Upper lobe of left lung (tissue), 6 donors: ENCODE data around the gene CUBN. TPM values are rescaled to one million over a fixed set of nuclear protein-coding genes. Genes with fewer than 3 reads are reported as not detected.

Experiments used
- ATAC-seq, 2 donors: fragments of 200-7000 bp; cut with Tn5 transposase; one replicate each; pipeline ENCODE4 v1.9.1; 2022; ENCODE audit warnings: mild to moderate bottlenecking in 2 of 2, moderate library complexity in 2 of 2; ENCODE audit not compliant: low FRiP score in 2 of 2
- DNase-seq, 2 donors: peaks; one replicate each; pipeline ENCODE4 v3.0.0-alpha.2; 2019 to 2020
- H3K27ac ChIP-seq, 4 donors: fragments of 200-600 bp; sonication (generic); one replicate each; pipeline ENCODE4 v1.5.1; 2016 to 2019
- H3K27me3 ChIP-seq, 4 donors: fragments of 200-600 bp; sonication (generic); one replicate each; pipeline ENCODE4 v1.5.1; 2017 to 2019
- H3K36me3 ChIP-seq, 4 donors: fragments of 200-600 bp; sonication (generic); one replicate each; pipeline ENCODE4 v1.5.1; 2016 to 2019
- H3K4me1 ChIP-seq, 4 donors: fragments of 200-600 bp; sonication (generic); one replicate each; pipeline ENCODE4 v1.5.1; 2018 to 2019
- H3K4me3 ChIP-seq, 4 donors: fragments of 200-600 bp; sonication (generic); one replicate each; pipeline ENCODE4 v1.5.1; 2017 to 2019; ENCODE audit warnings: mild to moderate bottlenecking in 2 of 4, moderate library complexity in 1 of 4
- H3K9me3 ChIP-seq, 4 donors: fragments of 200-600 bp; sonication (generic); one replicate each; pipeline ENCODE4 v1.5.1; 2018 to 2019
- EP300 ChIP-seq, 4 donors: sonication (generic); formaldehyde crosslinking; IDR thresholded peaks; one replicate each; pipeline ENCODE4 v1.5.1; 2017; ENCODE audit warnings: antibody characterized with exemption in 4 of 4, control low read depth in 2 of 4
- POLR2A ChIP-seq, 4 donors: fragments of 450-650 bp; IDR thresholded peaks; one replicate each; pipeline ENCODE4 v1.5.1; 2016 to 2017; ENCODE audit warnings: antibody characterized with exemption in 4 of 4, mild to moderate bottlenecking in 2 of 4
- POLR2AphosphoS5 ChIP-seq, 2 donors: sonication (generic); formaldehyde crosslinking; IDR thresholded peaks; one replicate each; pipeline ENCODE4 v1.5.1; 2017; ENCODE audit warnings: antibody characterized with exemption in 2 of 2
- WGBS, 2 donors: methylation state at CpG; one replicate each; pipeline ENCODE4 v1.1.5; 2017 to 2018; 5-methylcytosine and 5-hydroxymethylcytosine counted together
- total RNA-seq, 6 donors: library from RNA; depleted of rRNA in 4 of 6; stranded (reverse); fragments of >200 nt in 4 of 6; gene quantifications; one replicate each; pipeline versions ENCODE4 v1.1.0 to v1.2.1, GENCODE V29; 2016 to 2021
- TF ChIP-seq, protein P1 (sequence below), 6 experiments: fragments of 450-650 bp in 4 of 6; fragments of 200-600 bp in 2 of 6; sonication (generic) in 2 of 6; IDR thresholded peaks; one replicate each; pipeline ENCODE4 v1.5.1; 2016 to 2019; ENCODE audit warnings: antibody characterized with exemption in 6 of 6
- donor health status: DM: no; HTN: no; CAD: no; lungs with moderate emphysema.
- donor health status: DM: no; HTN: yes; CAD: no; lungs with severe emphysema.

Gene CUBN
- total RNA-seq, 6 donors from 2014 or later = 1.0 to 9.4 (median 5.3) TPM

DNA sequence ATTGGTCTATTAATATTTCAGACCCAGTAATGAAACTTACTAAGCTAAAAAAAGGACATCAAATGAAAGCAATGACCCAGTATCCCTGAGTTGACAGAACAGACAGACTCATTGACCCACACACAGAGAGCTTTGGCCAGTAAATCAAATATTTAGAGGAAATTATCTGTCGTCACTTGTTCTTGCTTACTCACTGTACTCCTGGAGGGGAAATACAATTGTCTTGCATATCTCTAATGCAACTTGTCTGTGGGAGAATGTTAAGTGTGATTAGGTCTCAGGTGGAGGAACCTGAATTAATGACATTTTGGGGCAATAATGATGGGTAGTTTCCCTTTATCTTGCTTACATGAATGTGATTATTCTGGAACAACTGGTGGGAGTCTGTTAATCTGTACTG, 80.4 kb downstream of the CUBN start:
- DNase-seq = no peak
- peaks cover 0 to 6% (median 0%) of the 10 kb centered on the region in 4 donors for H3K4me1 ChIP-seq
- WGBS, 2 donors = 44 to 71% methylated on average over 1 of the region's 1 CpG
- no peaks in the 10 kb centered on the region for H3K9me3 ChIP-seq
- no peaks in the 10 kb centered on the region for H3K27me3 ChIP-seq
- H3K27ac ChIP-seq = no peak overlapping the region
- no peaks in the 10 kb centered on the region for H3K36me3 ChIP-seq
- H3K4me3 ChIP-seq = no peak overlapping the region
- ATAC-seq = no peak
- TF ChIP-seq, protein P1, sequence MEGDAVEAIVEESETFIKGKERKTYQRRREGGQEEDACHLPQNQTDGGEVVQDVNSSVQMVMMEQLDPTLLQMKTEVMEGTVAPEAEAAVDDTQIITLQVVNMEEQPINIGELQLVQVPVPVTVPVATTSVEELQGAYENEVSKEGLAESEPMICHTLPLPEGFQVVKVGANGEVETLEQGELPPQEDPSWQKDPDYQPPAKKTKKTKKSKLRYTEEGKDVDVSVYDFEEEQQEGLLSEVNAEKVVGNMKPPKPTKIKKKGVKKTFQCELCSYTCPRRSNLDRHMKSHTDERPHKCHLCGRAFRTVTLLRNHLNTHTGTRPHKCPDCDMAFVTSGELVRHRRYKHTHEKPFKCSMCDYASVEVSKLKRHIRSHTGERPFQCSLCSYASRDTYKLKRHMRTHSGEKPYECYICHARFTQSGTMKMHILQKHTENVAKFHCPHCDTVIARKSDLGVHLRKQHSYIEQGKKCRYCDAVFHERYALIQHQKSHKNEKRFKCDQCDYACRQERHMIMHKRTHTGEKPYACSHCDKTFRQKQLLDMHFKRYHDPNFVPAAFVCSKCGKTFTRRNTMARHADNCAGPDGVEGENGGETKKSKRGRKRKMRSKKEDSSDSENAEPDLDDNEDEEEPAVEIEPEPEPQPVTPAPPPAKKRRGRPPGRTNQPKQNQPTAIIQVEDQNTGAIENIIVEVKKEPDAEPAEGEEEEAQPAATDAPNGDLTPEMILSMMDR (IDR thresholded peaks at IDR 0.05) = no peak
- no peak for TF ChIP-seq POLR2AphosphoS5 (IDR thresholded peaks at IDR 0.05)
- no peak for TF ChIP-seq POLR2A (IDR thresholded peaks at IDR 0.05)
- no peak for TF ChIP-seq EP300 (IDR thresholded peaks at IDR 0.05)

DNA sequence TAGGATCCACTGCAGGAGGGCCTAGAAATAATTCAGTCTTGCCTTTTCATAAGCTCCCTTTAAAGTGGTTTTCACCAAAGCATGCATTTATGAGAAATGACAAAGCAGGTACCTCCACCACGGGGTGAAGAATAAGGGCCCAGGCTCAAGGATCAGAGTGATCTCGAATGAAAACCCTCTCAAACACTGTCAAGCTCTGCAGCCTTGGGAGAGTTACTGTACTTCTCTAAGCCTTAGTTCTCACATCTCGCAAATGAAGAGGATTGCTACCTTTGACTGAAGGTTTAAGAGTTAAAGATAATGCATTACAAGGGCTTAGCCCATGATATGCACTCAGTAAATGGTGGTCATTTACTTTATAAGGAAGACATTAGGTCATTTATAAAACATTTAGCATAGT, 81.7 kb downstream of the CUBN start:
- H3K27me3 ChIP-seq = no peaks in the 10 kb centered on the region
- ATAC-seq = no peak
- no peaks in the 10 kb centered on the region for H3K9me3 ChIP-seq
- no peaks in the 10 kb centered on the region for H3K36me3 ChIP-seq
- DNase-seq = no peak
- no peak overlapping the region for H3K4me3 ChIP-seq
- no peak for TF ChIP-seq EP300 (IDR thresholded peaks at IDR 0.05)
- TF ChIP-seq, protein P1 (IDR thresholded peaks at IDR 0.05) = no peak
- no peak for TF ChIP-seq POLR2A (IDR thresholded peaks at IDR 0.05)
- TF ChIP-seq POLR2AphosphoS5 (IDR thresholded peaks at IDR 0.05) = no peak
- H3K4me1 ChIP-seq = peaks cover 0 to 6% (median 0%) of the 10 kb centered on the region in 4 donors
- 82 to 86% methylated on average over 3 of the region's 3 CpGs for WGBS, 2 donors
- no peak overlapping the region for H3K27ac ChIP-seq

DNA sequence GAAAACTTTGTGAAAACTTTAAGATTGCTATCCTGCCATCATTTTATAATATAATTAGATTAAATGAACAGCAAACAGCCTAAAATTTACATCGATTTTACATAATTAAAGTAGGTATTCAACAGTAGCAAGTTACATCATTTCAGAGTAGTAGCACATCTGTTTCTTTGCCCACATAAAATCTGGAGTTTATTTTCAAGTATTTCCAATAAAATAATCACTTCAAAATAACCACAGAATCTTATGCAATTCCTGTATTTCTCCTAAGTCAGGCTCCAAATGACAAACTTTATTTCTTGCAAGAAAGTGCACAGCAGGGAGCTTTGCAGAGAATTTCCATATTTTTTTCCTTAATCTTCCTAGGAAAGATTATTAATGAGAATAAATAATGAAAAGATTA, 82.6 kb downstream of the CUBN start:
- H3K4me1 ChIP-seq = peaks cover 0 to 6% (median 0%) of the 10 kb centered on the region in 4 donors
- TF ChIP-seq, protein P1 (IDR thresholded peaks at IDR 0.05) = no peak
- no peak for TF ChIP-seq POLR2AphosphoS5 (IDR thresholded peaks at IDR 0.05)
- TF ChIP-seq POLR2A (IDR thresholded peaks at IDR 0.05) = no peak
- TF ChIP-seq EP300 (IDR thresholded peaks at IDR 0.05) = no peak
- ATAC-seq = no peak

DNA sequence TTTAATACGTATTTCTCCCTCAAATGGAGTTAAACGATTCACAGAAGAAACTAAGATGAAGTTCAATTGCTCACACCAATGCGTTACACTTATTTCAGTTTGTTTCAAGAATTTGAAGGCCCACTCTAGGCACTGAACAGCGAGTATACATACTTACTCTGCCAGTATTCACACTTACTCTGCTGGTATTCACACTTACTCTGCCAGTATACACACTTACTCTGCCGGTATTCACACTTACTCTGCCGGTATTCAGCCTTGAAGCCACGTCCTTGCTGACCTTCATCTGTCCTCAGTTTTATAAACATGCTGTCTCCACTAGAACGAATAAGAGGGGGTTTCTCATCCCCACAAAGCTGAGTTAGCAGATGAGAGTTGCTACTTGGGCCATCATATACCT, 86.0 kb downstream of the CUBN start:
- Histone ChIP-seq H3K4me1 (no peaks in the 10 kb centered on the region), H3K4me3 (no peak overlapping the region), H3K36me3 (no peaks in the 10 kb centered on the region), H3K27ac (no peak overlapping the region), H3K9me3 (no peaks in the 10 kb centered on the region), H3K27me3 (no peaks in the 10 kb centered on the region)
- no peak for DNase-seq
- 82 to 93% methylated on average over 8 of the region's 8 CpGs for WGBS, 2 donors
- TF ChIP-seq EP300 (IDR thresholded peaks at IDR 0.05) = no peak
- TF ChIP-seq POLR2AphosphoS5 (IDR thresholded peaks at IDR 0.05) = no peak
- TF ChIP-seq POLR2A (IDR thresholded peaks at IDR 0.05) = no peak
- TF ChIP-seq, protein P1 (IDR thresholded peaks at IDR 0.05) = no peak
- ATAC-seq = no peak

More for the DNA sequence above, 82.6 kb downstream of the CUBN start:
- 90 to 94% methylated on average over 1 of the region's 1 CpG for WGBS, 2 donors
- Histone ChIP-seq H3K36me3 (no peaks in the 10 kb centered on the region), H3K9me3 (no peaks in the 10 kb centered on the region), H3K27ac (no peak overlapping the region), H3K27me3 (no peaks in the 10 kb centered on the region), H3K4me3 (no peak overlapping the region)
- no peak for DNase-seq
